IMR-90 (cell line): ENCODE results near the gene NPPC. TPM values are rescaled to one million over a fixed set of nuclear protein-coding genes. Genes with fewer than 3 reads are reported as not detected.

Experiments
- ATAC-seq: fragments of 200-7000 bp; cut with Tn5 transposase; 2 replicates; pipeline ENCODE4 v1.9.1; 2020; ENCODE audit warnings: low read depth, mild to moderate bottlenecking, moderate library complexity
- BruUV-seq: library from RNA; stranded (reverse); fragments of 400-500 nt; replicated peaks from 2 replicates; lab custom pipeline; 2021; lab: Mats Ljungman, UMichigan
- CTCF ChIA-PET: fragments of 300-600 bp; formaldehyde crosslinking; extraction: SDS; loops from one replicate; lab custom pipeline; 2021; ENCODE audit warnings: antibody characterized with exemption; lab: Yijun Ruan, JAX
- POLR2A ChIA-PET: fragments of 300-600 bp; sonication (Branson Sonifier 250); formaldehyde crosslinking; loops from one replicate; lab custom pipeline; 2022; ENCODE audit warnings: antibody characterized with exemption; ENCODE audit not compliant: unreplicated experiment; lab: Charles Lee
- DNase-seq: peaks from one replicate; pipeline ENCODE4 v3.0.0; 2013
- H2AFZ ChIP-seq: replicated peaks from 2 replicates; pipeline ENCODE3; 2013; ENCODE audit warnings: low read length, mild to moderate bottlenecking; ENCODE audit not compliant: poor library complexity
- H2AK5ac ChIP-seq: 2 replicates; pipeline ENCODE4 v1.6.1; 2013; ENCODE audit warnings: low read depth, low read length, inconsistent platforms
- H2AK9ac ChIP-seq: replicated peaks from 2 replicates; pipeline ENCODE3; 2013; ENCODE audit warnings: mild to moderate bottlenecking, low read depth, low read length, moderate library complexity; ENCODE audit not compliant: poor library complexity
- H2BK120ac ChIP-seq: 2 replicates; pipeline ENCODE4 v1.6.1; 2013; ENCODE audit warnings: low read depth, low read length, inconsistent platforms
- H2BK15ac ChIP-seq: 3 replicates; pipeline ENCODE4 v1.6.1; 2013; ENCODE audit warnings: low read depth, low read length, inconsistent platforms
- H2BK20ac ChIP-seq: 2 replicates; pipeline ENCODE4 v1.6.1; 2013; ENCODE audit warnings: low read depth, mild to moderate bottlenecking, inconsistent platforms, low read length, moderate library complexity
- H2BK5ac ChIP-seq: 2 replicates; pipeline ENCODE4 v1.6.1; 2013; ENCODE audit warnings: mild to moderate bottlenecking, low read depth, low read length, inconsistent platforms; ENCODE audit not compliant: poor library complexity, severe bottlenecking
- H3K14ac ChIP-seq: replicated peaks from 2 replicates; pipeline ENCODE4 v1.6.1; 2013; ENCODE audit warnings: low read depth, low read length, inconsistent platforms
- H3K18ac ChIP-seq: 2 replicates; pipeline ENCODE4 v1.6.1; 2013; ENCODE audit warnings: low read depth, low read length, control low read depth
- H3K23ac ChIP-seq: 2 replicates; pipeline ENCODE4 v1.6.1; 2013; ENCODE audit warnings: low read depth, low read length, inconsistent platforms
- H3K27ac ChIP-seq: 2 replicates; pipeline ENCODE4 v1.5.1; 2013; ENCODE audit warnings: mild to moderate bottlenecking, control low read depth, low read length; ENCODE audit not compliant: insufficient read depth
- H3K27me3 ChIP-seq: 2 replicates; pipeline ENCODE4 v1.6.1; 2013; ENCODE audit warnings: low read length; ENCODE audit not compliant: control insufficient read depth, insufficient read depth
- H3K36me3 ChIP-seq: 2 replicates; pipeline ENCODE4 v1.6.1; 2013; ENCODE audit warnings: low read length, mixed read lengths; ENCODE audit not compliant: control insufficient read depth, insufficient read depth
- H3K4ac ChIP-seq: 2 replicates; pipeline ENCODE4 v1.6.1; 2013; ENCODE audit warnings: low read depth, low read length, inconsistent platforms
- H3K4me1 ChIP-seq: 2 replicates; pipeline ENCODE4 v1.6.1; 2013; ENCODE audit warnings: low read length, mixed read lengths; ENCODE audit not compliant: control insufficient read depth, insufficient read depth
- H3K4me2 ChIP-seq: 2 replicates; pipeline ENCODE4 v1.6.1; 2013; ENCODE audit warnings: low read depth, mild to moderate bottlenecking, control low read depth, low read length, moderate library complexity
- H3K4me3 ChIP-seq: 2 replicates; pipeline ENCODE4 v1.5.1; 2013; ENCODE audit warnings: low read depth, mild to moderate bottlenecking, control low read depth, low read length, moderate library complexity; ENCODE audit not compliant: insufficient read depth
- H3K56ac ChIP-seq: 2 replicates; pipeline ENCODE4 v1.6.1; 2013; ENCODE audit warnings: low read length, inconsistent platforms; ENCODE audit not compliant: insufficient read depth; ENCODE audit errors: extremely low read depth
- H3K79me1 ChIP-seq, 2 experiments: 2 replicates each; pipeline ENCODE4 v1.6.1; 2013; ENCODE audit warnings: low read length in 2 of 2, inconsistent platforms in 1 of 2, low read depth in 1 of 2
- H3K9ac ChIP-seq: 2 replicates; pipeline ENCODE4 v1.6.1; 2013; ENCODE audit warnings: low read depth, low read length, control low read depth
- H3K9me1 ChIP-seq: 2 replicates; pipeline ENCODE4 v1.6.1; 2013; ENCODE audit warnings: low read length, inconsistent platforms; ENCODE audit not compliant: insufficient read depth
- H3K9me3 ChIP-seq: 2 replicates; pipeline ENCODE4 v1.6.1; 2013; ENCODE audit warnings: low read length; ENCODE audit not compliant: control insufficient read depth, insufficient read depth
- H4K20me1 ChIP-seq: 2 replicates; pipeline ENCODE4 v1.6.1; 2013; ENCODE audit warnings: low read length, inconsistent platforms; ENCODE audit not compliant: insufficient read depth
- H4K5ac ChIP-seq: 2 replicates; pipeline ENCODE4 v1.6.1; 2013; ENCODE audit warnings: mild to moderate bottlenecking, low read depth, low read length, control low read depth
- H4K8ac ChIP-seq, 2 experiments: 2 replicates each; pipeline ENCODE4 v1.6.1; 2013; ENCODE audit warnings: low read depth in 2 of 2, low read length in 2 of 2, control low read depth in 1 of 2, inconsistent platforms in 1 of 2
- H4K91ac ChIP-seq: 2 replicates; pipeline ENCODE4 v1.6.1; 2013; ENCODE audit warnings: low read depth, low read length, inconsistent platforms; ENCODE audit not compliant: insufficient read depth
- BHLHE40 ChIP-seq: fragments of 150-350 bp; IDR thresholded peaks from 2 replicates; pipeline ENCODE4 v1.6.1; 2016; ENCODE audit warnings: mild to moderate bottlenecking, low read depth, low read length
- CEBPB ChIP-seq: IDR thresholded peaks from 2 replicates; pipeline ENCODE4 v1.6.1; 2012; ENCODE audit warnings: low read depth, low read length, improper control_type of control experiment
- CHD1 ChIP-seq: IDR thresholded peaks from 2 replicates; pipeline ENCODE4 v1.6.1; 2012; ENCODE audit warnings: low read depth, low read length, improper control_type of control experiment
- CTCF ChIP-seq: conservative IDR thresholded peaks from 2 replicates; pipeline ENCODE4 v1.5.1; 2012; ENCODE audit warnings: mild to moderate bottlenecking, low read depth, low read length, improper control_type of control experiment
- ELK1 ChIP-seq: fragments of 150-350 bp; IDR thresholded peaks from 2 replicates; pipeline ENCODE4 v1.6.1; 2016; ENCODE audit warnings: low read depth, mild to moderate bottlenecking, low read length, moderate library complexity, borderline replicate concordance
- FOS ChIP-seq: fragments of 150-350 bp; IDR thresholded peaks from 2 replicates; pipeline ENCODE4 v1.6.1; 2016; ENCODE audit warnings: low read depth, low read length
- MAFK ChIP-seq: IDR thresholded peaks from 2 replicates; pipeline ENCODE4 v1.6.1; 2012; ENCODE audit warnings: low read depth, low read length, improper control_type of control experiment
- MAZ ChIP-seq: IDR thresholded peaks from 2 replicates; pipeline ENCODE4 v1.6.1; 2012; ENCODE audit warnings: low read depth, mild to moderate bottlenecking, low read length, improper control_type of control experiment, moderate library complexity, borderline replicate concordance
- MXI1 ChIP-seq: IDR thresholded peaks from 2 replicates; pipeline ENCODE4 v1.6.1; 2012; ENCODE audit warnings: low read depth, mild to moderate bottlenecking, low read length, moderate library complexity, borderline replicate concordance
- NFE2L2 ChIP-seq: fragments of 150-350 bp; IDR thresholded peaks from 2 replicates; pipeline ENCODE4 v1.6.1; 2016; ENCODE audit warnings: low read depth, mild to moderate bottlenecking, low read length
- POLR2A ChIP-seq: IDR thresholded peaks from 2 replicates; pipeline ENCODE4 v1.6.1; 2012; ENCODE audit warnings: mild to moderate bottlenecking, low read depth, low read length
- RAD21 ChIP-seq: IDR thresholded peaks from 2 replicates; pipeline ENCODE4 v1.6.1; 2012; ENCODE audit warnings: low read length, improper control_type of control experiment
- RCOR1 ChIP-seq: IDR thresholded peaks from 2 replicates; pipeline ENCODE4 v1.6.1; 2012; ENCODE audit warnings: mild to moderate bottlenecking, low read length, improper control_type of control experiment; ENCODE audit not compliant: insufficient replicate concordance
- SMC3 ChIP-seq: fragments of 150-350 bp; IDR thresholded peaks from 2 replicates; pipeline ENCODE4 v1.6.1; 2016; ENCODE audit warnings: low read depth, mild to moderate bottlenecking, antibody characterized with exemption, low read length, moderate library complexity
- USF2 ChIP-seq: fragments of 150-350 bp; IDR thresholded peaks from 2 replicates; pipeline ENCODE4 v1.6.1; 2017; ENCODE audit warnings: mild to moderate bottlenecking, antibody characterized with exemption, low read length, low read depth
- WGBS, 2 experiments: methylation state at CpG; one replicate each; pipeline versions ENCODE4 v1.1.5 to v1.1.7; 2013; ENCODE audit warnings: missing lambda C conversion rate in 2 of 2; ENCODE audit not compliant: insufficient read length in 1 of 2; ENCODE audit errors: extremely low coverage in 2 of 2; 5-methylcytosine and 5-hydroxymethylcytosine counted together
- dilution Hi-C: fragments of 300-500 bp; cut with HindIII; formaldehyde crosslinking; loops from one replicate; pipeline ENCODE4 v1.14.3; 2018; ENCODE audit warnings: low sequenced_read_pairs; ENCODE audit not compliant: unreplicated experiment
- in situ Hi-C: fragments of 300-500 bp; cut with MboI; formaldehyde crosslinking; loops from 3 replicates; pipeline ENCODE4 v1.14.3; 2019; ENCODE audit warnings: low sequenced_read_pairs, inconsistent platforms, mixed read lengths
- intact Hi-C: fragments of 100-400 bp; cut with micrococcal nuclease; formaldehyde crosslinking; loops from 2 replicates; pipeline ENCODE4 v1.10.0; 2022
- polyA plus RNA-seq, 3 experiments: library from polyadenylated mRNA; depleted of rRNA; stranded (reverse); fragments of >200 nt; gene quantifications; 2 replicates each; pipeline ENCODE4 v1.2.3, GENCODE V29; 2012; ENCODE audit warnings: low replicate concordance in 1 of 3
- total RNA-seq: library from RNA; depleted of rRNA; stranded (reverse); fragments of >200 nt; gene quantifications from 2 replicates; pipeline ENCODE4 v1.2.3, GENCODE V29; 2012

Gene NPPC
- total and polyA plus RNA-seq, 2 of the 4 experiments (the other 2 are of a cell fraction) = 0.22 to 0.36 TPM

GRCh38 chr2:231957913-231958763, 31.9 kb upstream of the NPPC start:
- H3K23ac ChIP-seq = no peak overlapping the region
- H2AK5ac ChIP-seq = no peak overlapping the region
- no peak overlapping the region for H3K56ac ChIP-seq
- no peak overlapping the region for H2AK9ac ChIP-seq
- in situ Hi-C loops = no loop called here
- peaks cover 15 to 19% of the 10 kb centered on the region in 2 experiments for H3K79me1 ChIP-seq
- no peak for DNase-seq
- no peak overlapping the region for H3K4me2 ChIP-seq
- no peak overlapping the region for H2BK20ac ChIP-seq
- H2BK120ac ChIP-seq = no peak overlapping the region
- no peak overlapping the region for H3K4ac ChIP-seq
- TF ChIP-seq FOS (no peak), ELK1 (no peak), MXI1 (no peak), CEBPB (no peak), RAD21 (no peak), BHLHE40 (no peak), MAFK (no peak), USF2 (no peak), SMC3 (no peak), RCOR1 (no peak), POLR2A (no peak), NFE2L2 (no peak), MAZ (no peak), CTCF (no peak), CHD1 (no peak)
- no peak overlapping the region for H3K4me3 ChIP-seq
- POLR2A ChIA-PET = no interaction called here
- H3K9ac ChIP-seq = no peak overlapping the region
- ATAC-seq = no peak
- H2AFZ ChIP-seq = no peak overlapping the region
- H3K18ac ChIP-seq = no peak overlapping the region
- no peak overlapping the region for H3K14ac ChIP-seq
- peaks cover 3% of the 10 kb centered on the region; the same call in 1 of the 2 replicates for H3K4me1 ChIP-seq
- no peaks in the 10 kb centered on the region for H3K36me3 ChIP-seq
- H3K9me3 ChIP-seq = no peaks in the 10 kb centered on the region
- no CpG with 5 or more reads among the region's 4 CpGs for WGBS, 2 experiments
- no peak overlapping the region for H2BK15ac ChIP-seq
- no peak overlapping the region for H4K8ac ChIP-seq
- dilution Hi-C loops = no loop called here
- H4K91ac ChIP-seq = no peak overlapping the region
- BruUV-seq = no TSS peak
- no peak overlapping the region for H4K5ac ChIP-seq
- CTCF ChIA-PET = interaction anchor here (0.7 kb wide), 1 partner anchor 15 kb away, joined by 3 read pairs; no protein-coding TSS in a partner anchor
- intact Hi-C loops = no loop called here
- no peak overlapping the region for H2BK5ac ChIP-seq
- H3K27me3 ChIP-seq = peaks cover 5% of the 10 kb centered on the region; the same call in 1 of the 2 replicates
- H4K20me1 ChIP-seq = no peaks in the 10 kb centered on the region
- no peak overlapping the region for H3K27ac ChIP-seq
- no peaks in the 10 kb centered on the region for H3K9me1 ChIP-seq
